ENCODE results near the gene RBM20.

RBM20 gene

DNA sequence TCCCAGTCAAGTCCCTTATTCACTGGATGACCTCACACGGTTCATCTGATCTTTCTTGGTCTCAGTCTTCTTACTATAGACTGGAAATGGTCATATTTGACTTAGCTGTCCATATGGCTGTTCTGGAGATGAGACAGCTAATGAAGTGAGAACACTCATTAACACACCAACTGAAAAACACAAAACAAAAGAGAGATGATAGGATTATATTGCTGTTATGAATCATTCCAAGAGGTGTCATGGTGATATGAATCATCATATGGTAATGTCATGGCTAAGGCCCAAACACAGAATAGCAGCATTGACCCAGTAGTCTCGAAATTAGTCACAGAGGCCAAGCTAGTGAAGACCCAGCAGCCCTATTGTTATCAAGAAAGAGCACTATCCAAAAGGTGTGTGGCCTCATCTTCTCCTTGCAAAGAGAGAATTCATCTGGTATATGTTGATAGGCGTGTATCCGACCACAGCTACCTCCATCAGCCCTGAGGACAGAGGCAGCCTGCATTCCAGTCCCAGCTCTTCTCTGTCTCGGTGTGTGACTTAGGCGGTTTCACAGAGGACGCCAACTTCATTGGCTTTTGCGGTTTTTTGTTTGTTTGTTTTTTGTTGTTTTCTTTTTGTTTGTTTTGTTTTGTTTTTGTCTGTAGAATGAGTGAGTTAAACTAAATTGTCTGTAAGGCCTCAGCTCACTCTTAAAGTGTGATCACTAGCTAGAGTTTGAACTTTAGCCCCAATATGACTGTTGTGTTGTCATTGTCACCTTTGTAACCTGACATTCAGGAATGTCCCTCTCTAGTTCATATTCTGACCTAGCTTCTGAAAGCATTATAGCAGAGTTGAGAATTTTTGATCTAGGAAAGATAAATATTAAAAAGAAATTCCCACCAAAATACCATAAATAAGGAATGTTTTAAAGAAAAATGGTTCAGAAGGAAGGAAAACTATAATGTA, 130.2 kb downstream of the RBM20 start:
- TF ChIP-seq, protein P1, sequence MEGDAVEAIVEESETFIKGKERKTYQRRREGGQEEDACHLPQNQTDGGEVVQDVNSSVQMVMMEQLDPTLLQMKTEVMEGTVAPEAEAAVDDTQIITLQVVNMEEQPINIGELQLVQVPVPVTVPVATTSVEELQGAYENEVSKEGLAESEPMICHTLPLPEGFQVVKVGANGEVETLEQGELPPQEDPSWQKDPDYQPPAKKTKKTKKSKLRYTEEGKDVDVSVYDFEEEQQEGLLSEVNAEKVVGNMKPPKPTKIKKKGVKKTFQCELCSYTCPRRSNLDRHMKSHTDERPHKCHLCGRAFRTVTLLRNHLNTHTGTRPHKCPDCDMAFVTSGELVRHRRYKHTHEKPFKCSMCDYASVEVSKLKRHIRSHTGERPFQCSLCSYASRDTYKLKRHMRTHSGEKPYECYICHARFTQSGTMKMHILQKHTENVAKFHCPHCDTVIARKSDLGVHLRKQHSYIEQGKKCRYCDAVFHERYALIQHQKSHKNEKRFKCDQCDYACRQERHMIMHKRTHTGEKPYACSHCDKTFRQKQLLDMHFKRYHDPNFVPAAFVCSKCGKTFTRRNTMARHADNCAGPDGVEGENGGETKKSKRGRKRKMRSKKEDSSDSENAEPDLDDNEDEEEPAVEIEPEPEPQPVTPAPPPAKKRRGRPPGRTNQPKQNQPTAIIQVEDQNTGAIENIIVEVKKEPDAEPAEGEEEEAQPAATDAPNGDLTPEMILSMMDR (IDR thresholded peaks at IDR 0.05; ENCODE audit: insufficient read depth, missing control alignments), result no peak
- DNase-seq (ENCODE audit: insufficient read length, low spot score), result no peak
- no peak for FAIRE-seq

DNA sequence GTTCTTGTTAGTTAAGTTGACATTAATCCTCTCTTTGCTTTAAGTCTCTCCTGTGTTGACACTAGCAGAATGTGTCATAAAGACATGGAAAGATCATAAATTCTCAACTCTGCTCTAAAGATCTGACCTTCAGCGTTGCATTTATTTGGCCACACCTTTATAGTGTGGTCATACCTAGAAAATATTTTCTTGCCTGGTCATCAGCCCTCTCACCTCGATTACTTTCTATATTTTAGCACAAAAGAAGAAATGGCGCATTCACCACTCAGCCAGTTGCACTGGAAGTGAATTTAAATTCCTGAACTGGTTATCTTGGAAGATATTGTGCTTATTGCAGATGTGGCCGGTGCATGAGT, 130.9 kb downstream of the RBM20 start:
- FAIRE-seq (no peak), DNase-seq (ENCODE audit: insufficient read length, low spot score) (no peak)
- TF ChIP-seq, protein P1 (IDR thresholded peaks at IDR 0.05; ENCODE audit: insufficient read depth, missing control alignments), result no peak

DNA sequence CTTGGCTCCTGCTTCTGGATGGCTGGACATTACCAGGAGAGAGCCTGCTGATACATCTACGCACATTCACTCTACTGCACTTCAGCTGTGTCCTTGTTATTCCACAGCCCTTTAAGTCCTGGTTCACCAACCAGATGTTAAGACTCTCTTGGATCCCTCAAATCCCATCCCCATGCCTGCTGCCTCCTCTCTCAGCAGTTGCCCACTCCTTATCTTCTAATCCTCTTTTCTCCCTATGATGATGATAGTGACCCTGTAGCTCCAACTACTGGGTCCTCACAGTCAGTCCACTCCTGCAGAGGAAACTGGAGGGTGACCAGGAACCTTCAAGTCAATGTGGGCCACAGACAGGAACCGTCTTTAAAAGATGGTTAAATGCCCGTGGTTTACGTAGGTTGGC, 131.3 kb downstream of the RBM20 start:
- no peak for FAIRE-seq
- TF ChIP-seq, protein P1 (IDR thresholded peaks at IDR 0.05; ENCODE audit: insufficient read depth, missing control alignments), result no peak
- DNase-seq (ENCODE audit: insufficient read length, low spot score), result no peak

DNA sequence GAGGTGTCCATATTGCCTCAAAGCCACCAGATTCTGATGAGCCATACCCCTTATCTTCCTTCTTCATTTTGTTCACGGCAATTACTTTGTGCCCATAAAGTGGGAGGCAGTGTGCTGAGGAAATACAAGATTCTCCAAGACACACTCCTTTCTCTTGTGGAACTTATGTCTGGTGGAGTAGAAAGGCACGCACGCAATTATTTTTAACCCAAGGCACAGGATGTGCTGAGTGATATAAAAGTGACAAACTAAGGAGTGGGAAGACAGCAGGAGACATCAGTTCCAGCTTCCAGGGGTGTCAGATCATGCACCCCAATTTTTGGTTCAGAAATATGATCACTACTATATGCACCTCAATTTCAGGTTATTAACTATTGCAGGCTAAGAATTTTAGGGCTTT, 132.9 kb downstream of the RBM20 start:
- TF ChIP-seq, protein P1 (IDR thresholded peaks at IDR 0.05; ENCODE audit: insufficient read depth, missing control alignments), result no peak
- FAIRE-seq (no peak), DNase-seq (ENCODE audit: insufficient read length, low spot score) (no peak)

DNA sequence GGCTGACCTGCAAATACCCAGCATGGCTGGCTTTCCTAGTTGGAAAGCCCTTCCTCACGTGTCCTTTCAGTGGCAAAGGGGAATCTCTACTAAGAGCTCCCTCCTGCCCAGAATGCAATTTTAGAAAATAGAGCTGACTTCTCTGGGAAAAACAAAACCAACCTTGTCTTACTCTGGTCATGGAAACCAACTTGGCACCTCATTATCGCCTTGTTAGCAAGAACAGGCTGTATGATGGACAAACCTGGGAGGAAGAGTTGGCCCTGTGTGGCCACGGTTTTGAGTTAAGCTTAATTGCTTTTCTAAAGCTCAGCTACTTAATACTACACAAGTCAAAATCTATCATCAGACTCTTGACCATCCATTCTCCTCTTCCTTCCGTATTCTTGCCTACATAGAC, 133.5 kb downstream of the RBM20 start:
- TF ChIP-seq, protein P1 (IDR thresholded peaks at IDR 0.05; ENCODE audit: insufficient read depth, missing control alignments), result no peak
- FAIRE-seq, result no peak
- DNase-seq (ENCODE audit: insufficient read length, low spot score), result no peak

DNA sequence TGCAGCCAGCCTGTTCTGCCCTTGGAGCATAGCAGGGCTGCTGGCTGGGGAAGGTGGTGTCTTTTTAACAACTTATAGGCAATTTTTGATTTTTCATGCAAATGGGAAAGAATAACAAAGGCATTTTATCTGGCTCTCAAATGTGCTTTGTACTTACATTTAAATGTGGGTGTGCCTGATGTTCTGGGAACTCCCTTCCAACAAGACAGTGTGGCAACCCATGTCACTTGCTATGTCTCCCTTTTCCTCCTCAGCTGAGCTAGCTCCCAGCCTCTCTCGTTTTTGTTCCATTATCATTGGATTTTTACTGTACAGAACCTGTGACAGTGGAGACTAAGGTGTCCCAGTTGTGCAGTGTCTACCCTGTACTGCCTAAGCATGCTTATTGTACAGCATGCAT, 134.1 kb downstream of the RBM20 start:
- TF ChIP-seq, protein P1 (IDR thresholded peaks at IDR 0.05; ENCODE audit: insufficient read depth, missing control alignments), result no peak
- no peak for DNase-seq (ENCODE audit: insufficient read length, low spot score)
- no peak for FAIRE-seq

DNA sequence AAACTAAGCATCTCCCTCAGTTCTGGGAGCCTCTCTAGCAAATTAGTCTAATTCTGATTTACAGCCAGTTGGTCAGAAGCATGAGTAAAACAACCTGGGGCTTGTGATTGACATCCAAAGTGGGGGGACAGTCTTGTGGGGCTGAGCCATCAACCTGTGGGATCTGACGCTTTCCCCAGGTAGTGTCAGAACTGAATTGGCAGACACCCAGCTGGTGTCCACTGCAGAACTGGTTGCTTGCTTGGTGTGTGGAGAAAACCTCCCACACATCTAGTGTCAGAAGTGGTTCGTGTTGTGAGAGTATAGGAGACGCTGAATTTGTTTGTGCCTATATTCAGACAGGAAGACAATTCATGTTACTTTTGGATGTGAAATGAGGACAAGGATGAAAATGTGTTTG, 135.4 kb downstream of the RBM20 start:
- DNase-seq (ENCODE audit: insufficient read length, low spot score), result no peak
- no peak for FAIRE-seq
- TF ChIP-seq, protein P1 (IDR thresholded peaks at IDR 0.05; ENCODE audit: insufficient read depth, missing control alignments), result no peak

Data from D721Med (cell line).